GM19438 (cell line): ENCODE results near the gene LRG1.

Experiments
- ATAC-seq: cut with Tn5 transposase; IDR thresholded peaks from one replicate; pipeline ENCODE4 v1.9.1; 2021; ENCODE audit warnings: low read depth; ENCODE audit not compliant: unreplicated experiment

LRG1 gene

DNA sequence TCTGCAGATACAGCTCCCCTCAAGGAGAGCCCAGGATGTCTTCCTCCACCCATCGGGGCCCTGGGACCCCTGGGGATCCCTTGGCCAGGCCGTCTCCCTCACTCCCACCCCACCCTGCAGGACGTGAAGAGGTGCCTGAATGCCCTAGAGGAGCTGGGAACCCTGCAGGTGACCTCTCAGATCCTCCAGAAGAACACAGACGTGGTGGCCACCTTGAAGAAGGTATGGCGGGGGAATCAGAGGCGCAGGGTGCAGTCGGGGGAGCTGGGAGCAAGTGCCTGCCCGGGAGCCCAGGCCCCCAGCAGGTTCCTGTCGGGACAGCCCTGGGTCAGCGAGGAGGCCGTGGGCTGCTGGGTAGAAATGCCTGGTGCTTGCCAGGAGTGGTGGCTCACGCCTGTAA is 41.1 kb downstream of the LRG1 start:
- ATAC-seq: no peak

- no peak for ATAC-seq
Observed at GRCh38 chr19:4497770-4498389, 42.0 kb downstream of the LRG1 start.

- ATAC-seq: no peak
Observed at GRCh38 chr19:4496304-4496703, 43.5 kb downstream of the LRG1 start.

GRCh38 chr19:4495471-4495870 is 44.4 kb downstream of the LRG1 start:
- ATAC-seq: no peak

GRCh38 chr19:4494691-4495064 is 45.2 kb downstream of the LRG1 start:
- ATAC-seq: no peak

GRCh38 chr19:4493929-4494690 is 45.7 kb downstream of the LRG1 start:
- no peak for ATAC-seq

- ATAC-seq: no peak
Observed at GRCh38 chr19:4493104-4493928, 46.5 kb downstream of the LRG1 start.

DNA sequence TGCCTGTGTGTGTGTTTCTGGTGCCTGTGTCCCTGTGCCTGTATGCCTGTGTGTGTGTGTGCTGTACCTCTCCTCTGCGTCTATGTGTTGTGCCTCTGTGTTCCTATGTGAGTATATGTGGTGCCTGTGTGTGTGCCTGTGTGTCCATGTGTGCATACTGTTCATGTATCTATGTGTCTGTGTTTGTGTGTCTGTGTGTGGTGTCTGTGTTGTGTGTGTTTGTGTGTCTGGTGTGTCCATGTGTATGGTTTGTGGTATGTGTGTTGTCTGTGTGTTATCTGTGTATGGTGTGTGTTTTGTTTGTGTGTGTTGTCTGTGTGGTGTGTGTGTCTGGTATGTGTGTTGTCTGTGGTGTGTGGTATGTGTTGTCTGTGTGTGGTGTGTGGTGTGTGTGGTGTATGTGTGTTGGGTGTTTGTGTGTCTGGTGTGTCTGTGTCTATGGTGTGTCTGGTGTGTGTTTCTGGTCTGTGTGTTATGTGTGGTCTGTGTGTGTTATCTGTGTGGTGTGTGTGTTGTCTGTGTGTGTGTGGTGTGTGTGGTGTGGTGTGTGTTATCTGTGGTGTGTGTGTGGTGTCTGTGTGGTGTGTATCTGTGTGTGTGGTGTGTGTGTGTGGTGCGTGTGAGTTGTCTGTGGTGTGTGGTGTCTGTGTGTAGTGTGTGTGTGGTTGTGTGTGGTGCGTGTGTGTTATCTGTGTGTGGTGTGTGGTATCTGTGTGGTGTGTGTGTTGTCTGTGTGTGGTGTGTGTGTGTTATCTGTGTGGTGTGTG is 47.3 kb downstream of the LRG1 start:
- no peak for ATAC-seq

GRCh38 chr19:4491446-4491845 is 48.4 kb downstream of the LRG1 start:
- ATAC-seq: no peak

GRCh38 chr19:4488496-4488895 is 51.3 kb downstream of the LRG1 start:
- no peak for ATAC-seq

DNA sequence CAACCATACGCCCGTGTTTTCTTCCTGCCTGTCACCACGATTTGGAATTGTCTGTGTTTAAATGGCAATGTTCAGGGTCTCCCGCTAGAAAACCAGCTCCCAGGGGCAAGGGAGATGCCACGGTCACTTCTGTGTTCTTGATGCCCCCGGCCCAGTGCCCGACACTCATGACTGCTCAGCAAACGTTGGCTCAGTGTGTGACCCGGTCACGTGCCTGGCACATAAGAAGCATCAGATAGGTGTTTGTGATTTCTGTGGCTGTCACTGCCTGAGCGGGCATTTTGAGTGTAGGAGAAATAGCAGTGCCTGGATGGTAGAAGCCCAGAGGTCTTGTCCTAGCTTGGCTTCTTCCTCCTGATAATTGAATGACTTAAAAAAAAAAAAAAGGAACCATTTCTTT is 52.3 kb downstream of the LRG1 start:
- no peak for ATAC-seq
